SK-N-MC (cell line): ENCODE results near the gene RAB29.

Experiments used
- EZH2 ChIP-seq: fragments of 200-600 bp; sonication (generic); IDR thresholded peaks from one replicate; pipeline ENCODE4 v1.6.1; 2017; ENCODE audit warnings: antibody characterized with exemption
- POLR2AphosphoS5 ChIP-seq: IDR thresholded peaks from 2 replicates; pipeline ENCODE4 v1.6.1; 2012; ENCODE audit warnings: mild to moderate bottlenecking, low read depth, low read length, borderline replicate concordance

- TF ChIP-seq EZH2, result no peak
- TF ChIP-seq POLR2AphosphoS5, result no peak
Measured at GRCh38 chr1:205785446-205785845, 10.2 kb upstream of the RAB29 start.
